Right lobe of liver (tissue), 6 donors: ENCODE results near the gene DSCAM. TPM values are rescaled to one million over a fixed set of nuclear protein-coding genes. Genes with fewer than 3 reads are reported as not detected.

ENCODE experiments used
- ATAC-seq, 4 donors: fragments of 200-7000 bp; cut with Tn5 transposase; one replicate each; pipeline ENCODE4 v1.9.1; 2020; ENCODE audit warnings: mild to moderate bottlenecking in 4 of 4, moderate library complexity in 4 of 4
- DNase-seq, 3 donors: peaks; one replicate each; pipeline ENCODE4 v3.0.0-alpha.2; 2020
- H3K27ac ChIP-seq, 3 donors: fragments of 200-600 bp; one replicate each; pipeline ENCODE4 v1.8.0; 2022
- H3K27me3 ChIP-seq, 2 donors: fragments of 200-600 bp; one replicate each; pipeline ENCODE4 v1.8.0; 2022
- H3K36me3 ChIP-seq, 4 donors: fragments of 200-600 bp; sonication (generic) in 1 of 4; one replicate each; pipeline versions ENCODE4 v1.5.1 to v1.8.0; 2017 to 2022; ENCODE audit warnings: control low read depth in 1 of 4
- H3K4me1 ChIP-seq, 4 donors: fragments of 200-600 bp; sonication (generic) in 1 of 4; one replicate each; pipeline versions ENCODE4 v1.5.1 to v1.8.0; 2017 to 2022; ENCODE audit warnings: control low read depth in 1 of 4
- H3K4me3 ChIP-seq, 3 donors: fragments of 200-600 bp; one replicate each; pipeline ENCODE4 v1.8.0; 2022
- H3K9me3 ChIP-seq, 4 donors: fragments of 200-600 bp; sonication (generic) in 1 of 4; one replicate each; pipeline versions ENCODE4 v1.5.1 to v1.8.0; 2017 to 2022; ENCODE audit warnings: control low read depth in 1 of 4
- POLR2A ChIP-seq: fragments of 450-650 bp; IDR thresholded peaks from one replicate; pipeline ENCODE4 v1.6.1; 2017; ENCODE audit warnings: antibody characterized with exemption, mild to moderate bottlenecking
- WGBS: methylation state at CpG from one replicate; pipeline ENCODE4 v1.1.6; 2018; ENCODE audit warnings: low coverage, low lambda C conversion rate; ENCODE audit not compliant: insufficient coverage; ENCODE audit errors: missing lambda C conversion rate; 5-methylcytosine and 5-hydroxymethylcytosine counted together
- intact Hi-C, 2 donors: fragments of 100-400 bp; cut with DNase I; formaldehyde crosslinking; loops; one replicate each; pipeline versions ENCODE4 v1.11.2 to v1.14.1; 2022
- total RNA-seq, 6 experiments: library from RNA; depleted of rRNA in 2 of 6; stranded (reverse); fragments of >200 nt in 2 of 6; fragmentation: NEBNext Ultra II Directional in 3 of 6; extraction: Animal tissue kit (Norgen Biotek cat#: 25700) in 3 of 6; gene quantifications; one replicate each; pipeline versions ENCODE4 v1.1.0 to v1.2.4, GENCODE V29; 2016 to 2023
- TF ChIP-seq, protein P1 (sequence below), 4 donors: fragments of 200-600 bp in 3 of 4; fragments of 450-650 bp in 1 of 4; IDR thresholded peaks; one replicate each; pipeline versions ENCODE4 v1.5.1 to v1.8.0; 2016 to 2022; ENCODE audit warnings: antibody characterized with exemption in 4 of 4, mild to moderate bottlenecking in 2 of 4
- donor health status: DM: no; HTN: yes; CAD: no.
- donor health status: DM: no; HTN: no; CAD: no.
- donor health status: DM: no; HTN: no; CAD: no.
- donor health status: DM: no; HTN: yes; CAD: no.
- donor health status: DM: no; HTN: yes; CAD: no.

Gene DSCAM
- total RNA-seq, 6 experiments from 2014 or later = 0.04 to 0.16 (median 0.06) TPM; not detected in 2

DNA sequence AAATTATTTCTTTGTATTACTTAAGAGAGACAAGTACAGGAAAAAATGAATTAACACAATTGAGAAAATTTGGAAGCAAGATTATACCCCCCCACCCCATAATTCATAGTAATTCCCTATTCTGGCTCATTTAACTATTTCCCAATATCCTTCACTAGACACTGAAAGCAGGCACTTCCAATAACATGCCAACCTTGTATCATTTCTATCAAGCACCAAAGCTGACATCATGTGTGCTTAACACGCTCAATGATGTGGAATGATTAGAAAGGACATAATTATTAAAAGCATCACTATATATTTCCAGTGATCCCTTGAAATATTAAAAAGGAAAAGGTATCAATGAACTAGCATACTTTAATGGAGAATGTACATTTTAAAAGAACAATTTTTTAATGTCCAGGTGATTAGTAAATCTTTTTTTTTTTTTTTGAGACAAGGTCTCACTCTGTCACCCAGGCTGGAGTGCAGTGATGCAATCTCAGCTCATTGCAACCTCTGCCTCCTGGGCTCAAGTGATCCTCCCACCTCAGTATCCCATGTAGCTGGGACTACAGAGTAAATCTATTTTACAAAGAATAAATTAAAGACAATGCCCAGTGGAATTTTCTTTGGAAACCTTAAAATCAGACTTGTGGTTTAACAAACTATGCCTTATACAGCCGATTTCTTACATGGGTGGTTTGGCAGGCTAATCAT, 443.9 kb downstream of the DSCAM start:
- intact Hi-C loops = no loop called here
- no peaks in the 10 kb centered on the region for H3K36me3 ChIP-seq
- H3K4me3 ChIP-seq = no peak overlapping the region
- H3K27ac ChIP-seq = no peak overlapping the region
- 44% methylated on average over 2 of the region's 2 CpGs for WGBS
- ATAC-seq (no peak), DNase-seq (no peak)
- TF ChIP-seq, protein P1, sequence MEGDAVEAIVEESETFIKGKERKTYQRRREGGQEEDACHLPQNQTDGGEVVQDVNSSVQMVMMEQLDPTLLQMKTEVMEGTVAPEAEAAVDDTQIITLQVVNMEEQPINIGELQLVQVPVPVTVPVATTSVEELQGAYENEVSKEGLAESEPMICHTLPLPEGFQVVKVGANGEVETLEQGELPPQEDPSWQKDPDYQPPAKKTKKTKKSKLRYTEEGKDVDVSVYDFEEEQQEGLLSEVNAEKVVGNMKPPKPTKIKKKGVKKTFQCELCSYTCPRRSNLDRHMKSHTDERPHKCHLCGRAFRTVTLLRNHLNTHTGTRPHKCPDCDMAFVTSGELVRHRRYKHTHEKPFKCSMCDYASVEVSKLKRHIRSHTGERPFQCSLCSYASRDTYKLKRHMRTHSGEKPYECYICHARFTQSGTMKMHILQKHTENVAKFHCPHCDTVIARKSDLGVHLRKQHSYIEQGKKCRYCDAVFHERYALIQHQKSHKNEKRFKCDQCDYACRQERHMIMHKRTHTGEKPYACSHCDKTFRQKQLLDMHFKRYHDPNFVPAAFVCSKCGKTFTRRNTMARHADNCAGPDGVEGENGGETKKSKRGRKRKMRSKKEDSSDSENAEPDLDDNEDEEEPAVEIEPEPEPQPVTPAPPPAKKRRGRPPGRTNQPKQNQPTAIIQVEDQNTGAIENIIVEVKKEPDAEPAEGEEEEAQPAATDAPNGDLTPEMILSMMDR (IDR thresholded peaks at IDR 0.05) = no peak
- no peak for TF ChIP-seq POLR2A
- H3K4me1 ChIP-seq = no peaks in the 10 kb centered on the region
- H3K27me3 ChIP-seq = no peaks in the 10 kb centered on the region
- H3K9me3 ChIP-seq = no peaks in the 10 kb centered on the region

DNA sequence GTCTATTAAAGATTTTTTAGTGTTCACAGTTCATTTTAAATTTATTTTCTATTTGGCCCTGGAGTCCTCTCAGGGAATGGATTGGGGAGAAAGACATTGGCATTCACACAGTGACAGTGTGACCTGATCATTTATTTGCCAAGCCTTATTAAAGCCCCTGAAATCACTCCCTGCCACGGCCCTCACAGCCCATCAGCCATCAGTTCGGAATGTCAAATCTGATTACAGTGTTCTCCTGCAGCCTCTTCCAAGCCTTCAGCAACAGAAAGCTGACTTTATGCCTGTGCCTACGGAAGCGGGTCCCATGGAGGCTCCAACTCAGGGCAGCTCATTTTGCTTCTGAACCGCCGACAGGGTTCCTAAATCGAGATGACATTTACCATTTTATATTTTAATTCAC, 451.2 kb downstream of the DSCAM start:
- no peak overlapping the region for H3K27ac ChIP-seq
- ATAC-seq (no peak), DNase-seq (no peak)
- H3K4me1 ChIP-seq = no peaks in the 10 kb centered on the region
- no peaks in the 10 kb centered on the region for H3K36me3 ChIP-seq
- H3K4me3 ChIP-seq = no peak overlapping the region
- TF ChIP-seq, protein P1 (IDR thresholded peaks at IDR 0.05) = no peak
- no peak for TF ChIP-seq POLR2A
- peaks cover 0 to 4% of the 10 kb centered on the region in 2 donors for H3K27me3 ChIP-seq
- intact Hi-C loops = no loop called here
- no peaks in the 10 kb centered on the region for H3K9me3 ChIP-seq
- WGBS = 67% methylated on average over 7 of the region's 7 CpGs

DNA sequence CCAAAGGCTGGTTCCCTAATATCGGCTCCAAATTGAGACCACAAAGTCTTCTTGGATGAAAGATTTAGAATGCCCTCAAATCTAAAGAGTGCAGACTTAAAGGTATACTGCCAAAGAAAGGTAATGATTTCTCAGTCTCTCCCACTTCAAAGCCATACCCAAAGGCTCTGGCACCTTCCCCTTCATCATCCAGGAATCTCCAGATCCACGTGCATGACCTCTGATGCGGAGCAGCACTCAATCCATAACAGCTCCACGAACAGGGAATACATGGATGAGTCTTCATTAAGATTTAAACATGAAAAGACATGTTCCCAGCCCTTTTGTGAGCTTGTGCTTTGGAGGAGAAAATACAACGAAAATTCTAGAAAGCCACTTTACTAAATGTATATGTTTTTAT, 453.9 kb downstream of the DSCAM start:
- 50% methylated on average over 5 of the region's 5 CpGs for WGBS
- no peak overlapping the region for H3K4me3 ChIP-seq
- DNase-seq (no peak), ATAC-seq (no peak)
- no peak for TF ChIP-seq POLR2A
- TF ChIP-seq, protein P1 (IDR thresholded peaks at IDR 0.05) = no peak
- intact Hi-C loops = no loop called here
- no peaks in the 10 kb centered on the region for H3K36me3 ChIP-seq
- no peak overlapping the region for H3K27ac ChIP-seq
- H3K9me3 ChIP-seq = no peaks in the 10 kb centered on the region
- H3K4me1 ChIP-seq = no peaks in the 10 kb centered on the region
- peaks cover 0 to 4% of the 10 kb centered on the region in 2 donors for H3K27me3 ChIP-seq

DNA sequence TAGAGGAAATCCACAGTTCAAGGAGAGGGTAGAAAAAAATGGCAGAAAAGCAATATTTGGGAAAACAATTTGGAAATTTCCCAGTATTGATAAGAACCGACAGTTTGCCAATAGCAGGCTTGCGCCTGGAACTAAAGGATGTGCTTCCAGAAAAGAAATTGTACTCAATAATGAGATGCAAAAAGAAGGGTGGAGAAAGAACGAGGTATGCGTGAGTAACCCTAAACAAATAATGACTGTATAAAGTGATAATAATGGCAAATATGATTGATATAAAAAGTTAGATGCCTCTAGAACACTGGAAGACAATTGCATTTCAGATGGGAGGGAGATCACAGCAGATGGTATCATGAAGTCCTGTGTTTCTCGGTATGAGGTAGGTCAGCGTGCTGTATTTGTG, 458.9 kb downstream of the DSCAM start:
- intact Hi-C loops = no loop called here
- TF ChIP-seq POLR2A = no peak
- TF ChIP-seq, protein P1 (IDR thresholded peaks at IDR 0.05) = no peak
- H3K27me3 ChIP-seq = peaks cover 0 to under 1% of the 10 kb centered on the region in 2 donors
- DNase-seq (no peak), ATAC-seq (no peak)
- 33% methylated on average over 5 of the region's 6 CpGs for WGBS
- H3K9me3 ChIP-seq = no peaks in the 10 kb centered on the region
- no peak overlapping the region for H3K4me3 ChIP-seq
- H3K27ac ChIP-seq = no peak overlapping the region
- H3K36me3 ChIP-seq = no peaks in the 10 kb centered on the region
- peaks cover 0 to 5% (median 0%) of the 10 kb centered on the region in 4 donors for H3K4me1 ChIP-seq
